Measurements from ENCODE around the gene KLF7. TPM values are rescaled to one million over a fixed set of nuclear protein-coding genes. Genes with fewer than 3 reads are reported as not detected.

KLF7 gene
- total RNA-seq, 3 donors from 2014 or later = 6.7 to 32.7 (median 12.9) TPM

- Histone ChIP-seq H3K36me3 (ENCODE audit: low read depth) (no peaks in the 10 kb centered on the region), H3K9me3 (no peaks in the 10 kb centered on the region), H3K4me1 (ENCODE audit: low read depth) (peaks cover 3% of the 10 kb centered on the region), H3K4me3 (no peak overlapping the region)
- no peak for DNase-seq
- TF ChIP-seq, protein P1, sequence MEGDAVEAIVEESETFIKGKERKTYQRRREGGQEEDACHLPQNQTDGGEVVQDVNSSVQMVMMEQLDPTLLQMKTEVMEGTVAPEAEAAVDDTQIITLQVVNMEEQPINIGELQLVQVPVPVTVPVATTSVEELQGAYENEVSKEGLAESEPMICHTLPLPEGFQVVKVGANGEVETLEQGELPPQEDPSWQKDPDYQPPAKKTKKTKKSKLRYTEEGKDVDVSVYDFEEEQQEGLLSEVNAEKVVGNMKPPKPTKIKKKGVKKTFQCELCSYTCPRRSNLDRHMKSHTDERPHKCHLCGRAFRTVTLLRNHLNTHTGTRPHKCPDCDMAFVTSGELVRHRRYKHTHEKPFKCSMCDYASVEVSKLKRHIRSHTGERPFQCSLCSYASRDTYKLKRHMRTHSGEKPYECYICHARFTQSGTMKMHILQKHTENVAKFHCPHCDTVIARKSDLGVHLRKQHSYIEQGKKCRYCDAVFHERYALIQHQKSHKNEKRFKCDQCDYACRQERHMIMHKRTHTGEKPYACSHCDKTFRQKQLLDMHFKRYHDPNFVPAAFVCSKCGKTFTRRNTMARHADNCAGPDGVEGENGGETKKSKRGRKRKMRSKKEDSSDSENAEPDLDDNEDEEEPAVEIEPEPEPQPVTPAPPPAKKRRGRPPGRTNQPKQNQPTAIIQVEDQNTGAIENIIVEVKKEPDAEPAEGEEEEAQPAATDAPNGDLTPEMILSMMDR (IDR thresholded peaks at IDR 0.05) = no peak
- ATAC-seq = no peak
- intact Hi-C loops (cut with DNase I, micrococcal nuclease) = no loop called here
Observed at GRCh38 chr2:207135340-207135739, 30.4 kb downstream of the KLF7 start.

DNA sequence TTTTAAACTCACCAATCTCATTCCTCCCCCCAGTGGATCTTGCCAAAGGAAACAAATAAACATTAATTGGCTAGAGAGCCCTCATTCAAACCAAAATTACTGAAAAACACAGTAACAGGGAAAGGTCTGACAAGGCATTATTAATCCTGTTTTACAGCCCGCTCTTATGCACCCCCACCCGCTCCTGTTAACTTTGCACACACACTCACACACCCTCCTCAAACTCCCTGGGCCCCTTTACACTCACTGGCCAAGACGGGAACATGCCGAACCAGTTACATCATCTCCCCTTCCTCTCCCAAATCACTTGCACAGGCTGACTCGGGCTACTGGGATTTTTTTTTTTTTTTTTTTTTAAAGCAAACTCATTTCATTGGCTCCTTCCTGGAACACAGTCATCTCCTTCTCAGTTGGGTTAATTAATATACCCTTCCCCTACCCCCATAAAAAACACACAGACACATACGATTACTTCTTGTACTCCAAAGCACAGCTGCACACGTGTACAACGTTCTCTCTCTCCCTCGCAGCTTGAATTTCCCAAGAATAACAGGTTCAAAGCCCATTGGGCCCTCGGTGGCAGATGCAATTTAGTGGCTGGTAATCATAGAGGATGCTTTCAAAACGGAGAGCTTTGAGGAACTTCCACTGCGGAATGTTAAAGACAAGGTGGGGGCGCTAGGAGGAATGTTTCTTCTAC, 31.8 kb downstream of the KLF7 start:
- TF ChIP-seq, protein P1 (IDR thresholded peaks at IDR 0.05) = no peak
- intact Hi-C loops (cut with DNase I, micrococcal nuclease) = no loop called here
- Histone ChIP-seq H3K36me3 (ENCODE audit: low read depth) (no peaks in the 10 kb centered on the region), H3K9me3 (no peaks in the 10 kb centered on the region), H3K4me3 (no peak overlapping the region), H3K4me1 (ENCODE audit: low read depth) (peaks cover 3% of the 10 kb centered on the region)
- ATAC-seq (peak; percentile 62), DNase-seq (no peak)

DNA sequence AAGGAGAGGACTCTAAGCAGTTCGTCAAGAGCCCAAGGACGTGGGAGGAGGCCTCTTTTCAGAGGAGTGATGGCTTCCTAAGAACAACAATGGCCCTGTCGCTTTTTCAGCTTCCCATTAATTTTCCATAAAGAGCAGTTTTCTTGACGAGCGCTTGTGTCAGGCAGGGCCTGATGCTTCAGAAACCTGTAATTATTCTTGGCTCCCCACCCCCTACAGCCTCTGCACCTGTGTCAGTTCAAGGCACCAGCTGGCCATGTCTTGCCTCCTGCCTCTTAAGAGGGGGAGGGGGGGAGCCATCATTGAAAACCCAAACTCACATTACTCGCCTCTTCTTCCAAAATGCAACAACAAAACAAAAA, 32.3 kb downstream of the KLF7 start:
- no peak overlapping the region for H3K4me3 ChIP-seq
- H3K4me1 ChIP-seq (ENCODE audit: low read depth) = peaks cover 3% of the 10 kb centered on the region
- DNase-seq (no peak), ATAC-seq (no peak)
- no peaks in the 10 kb centered on the region for H3K36me3 ChIP-seq (ENCODE audit: low read depth)
- TF ChIP-seq, protein P1 (IDR thresholded peaks at IDR 0.05) = no peak
- intact Hi-C loops (cut with DNase I, micrococcal nuclease) = no loop called here
- H3K9me3 ChIP-seq = no peaks in the 10 kb centered on the region

DNA sequence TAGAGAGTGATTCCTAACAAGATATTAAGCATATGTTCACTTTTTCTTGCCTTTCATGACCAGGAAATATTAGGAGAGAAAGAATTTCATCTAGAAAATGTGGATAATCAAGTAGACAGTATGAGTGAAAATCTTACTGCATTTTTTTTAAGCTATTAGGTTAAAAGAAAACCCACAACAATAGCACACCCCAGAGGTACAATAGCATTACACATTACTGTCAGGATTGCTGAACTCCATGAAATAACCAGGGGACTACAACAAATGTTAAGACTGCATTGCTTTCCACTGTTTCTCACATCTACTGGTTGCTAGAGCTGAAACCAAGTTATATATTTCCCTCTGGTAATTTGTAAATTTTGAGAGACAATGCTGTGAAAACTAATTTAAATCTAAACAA, 33.7 kb downstream of the KLF7 start:
- TF ChIP-seq, protein P1 (IDR thresholded peaks at IDR 0.05) = no peak
- no peaks in the 10 kb centered on the region for H3K9me3 ChIP-seq
- intact Hi-C loops (cut with DNase I, micrococcal nuclease) = no loop called here
- ATAC-seq = no peak
- H3K4me1 ChIP-seq (ENCODE audit: low read depth) = peaks cover 3% of the 10 kb centered on the region
- H3K36me3 ChIP-seq (ENCODE audit: low read depth) = no peaks in the 10 kb centered on the region
- H3K4me3 ChIP-seq = no peak overlapping the region
- DNase-seq = no peak

DNA sequence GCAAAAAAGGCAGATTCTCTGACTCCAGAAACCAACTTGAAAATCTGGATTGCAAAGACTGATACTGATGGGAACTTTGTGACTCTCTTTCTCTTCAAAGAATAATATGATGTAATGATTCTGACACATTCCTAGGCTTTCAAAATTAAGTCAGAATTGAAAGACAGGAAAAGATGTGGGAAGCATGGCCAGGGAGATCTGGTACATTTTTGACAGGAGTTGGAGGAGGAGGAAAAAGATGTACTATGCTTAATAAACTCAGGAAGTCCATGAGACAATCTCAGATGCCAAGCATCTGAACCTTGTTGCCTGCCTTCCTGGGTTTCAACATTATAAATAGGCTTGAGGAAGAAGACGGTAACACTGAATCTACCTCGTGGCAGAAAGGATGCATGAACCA, 34.2 kb downstream of the KLF7 start:
- Histone ChIP-seq H3K4me1 (ENCODE audit: low read depth) (peaks cover 3% of the 10 kb centered on the region), H3K4me3 (no peak overlapping the region), H3K36me3 (ENCODE audit: low read depth) (no peaks in the 10 kb centered on the region), H3K9me3 (no peaks in the 10 kb centered on the region)
- TF ChIP-seq, protein P1 (IDR thresholded peaks at IDR 0.05) = no peak
- ATAC-seq = no peak
- no peak for DNase-seq
- intact Hi-C loops (cut with DNase I, micrococcal nuclease) = no loop called here

All from mucosa of descending colon (tissue), 3 donors.